ENCODE data around the gene NAXD. TPM values are rescaled to one million over a fixed set of nuclear protein-coding genes. Genes with fewer than 3 reads are reported as not detected.

NAXD gene
- total RNA-seq, 1 donor from 2014 or later, result 21.1 TPM

DNA sequence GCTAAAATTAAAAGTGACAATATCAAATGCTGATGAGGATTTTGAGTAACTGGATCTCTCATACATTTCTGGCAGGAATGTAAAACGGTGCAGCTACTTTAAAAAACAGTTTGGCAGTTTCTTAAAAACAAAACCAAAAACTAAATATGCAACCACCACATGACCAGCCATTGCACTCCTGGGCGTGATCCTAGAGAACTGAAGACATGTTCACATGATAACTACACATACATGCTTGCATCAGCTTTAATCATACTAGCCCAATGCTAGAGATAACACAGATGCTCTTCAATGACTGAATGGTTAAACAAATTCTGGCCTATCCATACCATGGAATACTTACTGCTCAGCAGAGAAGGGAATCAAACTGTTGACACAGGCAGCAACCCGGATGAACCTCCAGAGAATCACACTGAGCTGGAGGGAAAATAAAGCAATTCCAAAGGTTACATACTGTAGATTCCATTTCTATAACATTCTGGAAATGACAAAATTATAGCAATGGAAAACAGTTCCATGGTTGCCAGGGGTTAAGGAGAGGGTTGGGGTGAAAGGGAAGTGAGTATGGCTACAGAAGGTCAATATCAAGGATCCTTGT, 25.5 kb upstream of the NAXD start:
- Histone ChIP-seq H3K4me3 (ENCODE audit: low read depth, low read length) (no peak overlapping the region), H3K36me3 (ENCODE audit: control insufficient read depth, insufficient read depth, low read length) (no peaks in the 10 kb centered on the region), H3K27me3 (ENCODE audit: control insufficient read depth, insufficient read depth, low read length) (no peaks in the 10 kb centered on the region)
- FAIRE-seq (no peak), DNase-seq (ENCODE audit: low read depth) (no peak)
- TF ChIP-seq, protein P1, sequence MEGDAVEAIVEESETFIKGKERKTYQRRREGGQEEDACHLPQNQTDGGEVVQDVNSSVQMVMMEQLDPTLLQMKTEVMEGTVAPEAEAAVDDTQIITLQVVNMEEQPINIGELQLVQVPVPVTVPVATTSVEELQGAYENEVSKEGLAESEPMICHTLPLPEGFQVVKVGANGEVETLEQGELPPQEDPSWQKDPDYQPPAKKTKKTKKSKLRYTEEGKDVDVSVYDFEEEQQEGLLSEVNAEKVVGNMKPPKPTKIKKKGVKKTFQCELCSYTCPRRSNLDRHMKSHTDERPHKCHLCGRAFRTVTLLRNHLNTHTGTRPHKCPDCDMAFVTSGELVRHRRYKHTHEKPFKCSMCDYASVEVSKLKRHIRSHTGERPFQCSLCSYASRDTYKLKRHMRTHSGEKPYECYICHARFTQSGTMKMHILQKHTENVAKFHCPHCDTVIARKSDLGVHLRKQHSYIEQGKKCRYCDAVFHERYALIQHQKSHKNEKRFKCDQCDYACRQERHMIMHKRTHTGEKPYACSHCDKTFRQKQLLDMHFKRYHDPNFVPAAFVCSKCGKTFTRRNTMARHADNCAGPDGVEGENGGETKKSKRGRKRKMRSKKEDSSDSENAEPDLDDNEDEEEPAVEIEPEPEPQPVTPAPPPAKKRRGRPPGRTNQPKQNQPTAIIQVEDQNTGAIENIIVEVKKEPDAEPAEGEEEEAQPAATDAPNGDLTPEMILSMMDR (IDR thresholded peaks at IDR 0.05; ENCODE audit: insufficient read depth, low read length, severe bottlenecking), result no peak

DNA sequence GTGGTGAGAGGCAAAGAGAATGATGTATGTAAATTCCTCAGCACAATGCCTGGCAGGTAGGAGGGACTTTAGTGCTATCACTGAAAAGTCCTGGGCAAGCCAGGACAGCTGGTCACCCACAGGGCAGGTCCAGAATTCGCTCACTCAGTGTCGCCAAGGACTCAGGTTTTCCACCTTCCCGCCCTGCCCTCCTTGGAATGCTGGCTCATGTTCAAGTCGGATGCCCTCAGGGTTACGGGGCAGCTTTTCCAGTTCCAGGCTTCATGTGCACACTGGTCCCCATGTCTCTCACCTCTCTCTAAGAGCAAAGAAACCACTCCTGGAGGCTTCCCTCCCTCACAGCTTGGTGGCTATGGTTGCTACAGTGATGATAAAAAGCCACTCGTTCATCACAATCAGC, 24.8 kb upstream of the NAXD start:
- Histone ChIP-seq H3K4me3 (ENCODE audit: low read depth, low read length) (no peak overlapping the region), H3K36me3 (ENCODE audit: control insufficient read depth, insufficient read depth, low read length) (no peaks in the 10 kb centered on the region), H3K27me3 (ENCODE audit: control insufficient read depth, insufficient read depth, low read length) (no peaks in the 10 kb centered on the region)
- FAIRE-seq (no peak), DNase-seq (ENCODE audit: low read depth) (peak; percentile 78)
- TF ChIP-seq, protein P1 (IDR thresholded peaks at IDR 0.05; ENCODE audit: insufficient read depth, low read length, severe bottlenecking), result no peak

DNA sequence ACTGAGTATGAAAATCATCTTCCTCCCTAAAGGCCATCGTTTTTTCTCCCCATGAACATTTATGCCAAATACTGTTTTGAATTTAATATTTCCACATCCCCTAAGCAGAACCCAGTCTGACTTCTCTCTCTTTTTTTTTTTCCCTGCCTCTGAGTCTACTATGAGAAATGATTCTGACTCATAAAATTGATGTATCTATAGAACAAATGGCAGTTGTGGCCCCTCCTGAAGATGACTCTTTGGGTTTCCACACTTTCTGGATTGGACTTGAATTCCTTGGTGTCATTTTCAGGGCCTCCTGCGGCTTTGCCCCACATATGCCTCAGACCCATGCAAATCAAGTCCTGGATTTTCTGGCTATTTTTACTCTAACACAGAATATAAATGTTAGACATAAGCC, 22.7 kb upstream of the NAXD start:
- DNase-seq (ENCODE audit: low read depth) (peak; percentile 18), FAIRE-seq (no peak)
- no peak overlapping the region for H3K4me3 ChIP-seq (ENCODE audit: low read depth, low read length)
- H3K36me3 ChIP-seq (ENCODE audit: control insufficient read depth, insufficient read depth, low read length), result no peaks in the 10 kb centered on the region
- no peaks in the 10 kb centered on the region for H3K27me3 ChIP-seq (ENCODE audit: control insufficient read depth, insufficient read depth, low read length)
- TF ChIP-seq, protein P1 (IDR thresholded peaks at IDR 0.05; ENCODE audit: insufficient read depth, low read length, severe bottlenecking), result no peak

DNA sequence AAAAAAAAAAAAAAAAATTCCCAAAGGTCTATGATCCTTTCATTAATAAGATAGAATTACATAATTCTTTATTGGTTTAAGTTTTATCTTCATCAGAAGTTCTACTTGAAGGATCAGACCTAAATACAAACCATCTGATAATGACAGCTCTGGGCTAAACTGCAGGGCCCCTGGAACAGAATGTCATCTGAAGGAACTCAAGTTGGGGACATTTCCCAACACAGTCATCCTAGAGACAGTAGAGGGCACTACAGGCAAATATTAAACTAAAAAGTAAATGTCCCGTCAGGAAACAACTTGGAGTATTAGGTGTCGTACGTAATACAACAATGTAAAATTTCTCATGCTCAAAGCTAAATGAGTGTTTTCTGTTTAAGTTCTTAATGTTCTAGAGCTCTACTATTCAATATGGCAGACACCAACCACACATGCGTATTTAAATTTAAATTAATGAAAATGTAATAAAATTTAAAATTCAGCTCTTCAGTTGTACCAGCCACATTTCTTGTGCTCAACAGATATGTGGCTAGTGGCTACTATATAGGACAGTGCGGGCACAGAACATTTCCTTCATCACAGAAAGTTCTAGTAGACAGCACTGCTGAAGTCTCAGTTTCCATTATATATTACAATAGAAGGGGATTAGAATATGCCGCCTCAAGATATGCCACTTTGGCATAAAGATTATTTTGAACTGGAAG, 21.8 kb upstream of the NAXD start:
- H3K4me3 ChIP-seq (ENCODE audit: low read depth, low read length), result no peak overlapping the region
- no peaks in the 10 kb centered on the region for H3K36me3 ChIP-seq (ENCODE audit: control insufficient read depth, insufficient read depth, low read length)
- TF ChIP-seq, protein P1 (IDR thresholded peaks at IDR 0.05; ENCODE audit: insufficient read depth, low read length, severe bottlenecking), result peak; percentile 48
- FAIRE-seq (no peak), DNase-seq (ENCODE audit: low read depth) (peak; percentile 59)
- no peaks in the 10 kb centered on the region for H3K27me3 ChIP-seq (ENCODE audit: control insufficient read depth, insufficient read depth, low read length)

DNA sequence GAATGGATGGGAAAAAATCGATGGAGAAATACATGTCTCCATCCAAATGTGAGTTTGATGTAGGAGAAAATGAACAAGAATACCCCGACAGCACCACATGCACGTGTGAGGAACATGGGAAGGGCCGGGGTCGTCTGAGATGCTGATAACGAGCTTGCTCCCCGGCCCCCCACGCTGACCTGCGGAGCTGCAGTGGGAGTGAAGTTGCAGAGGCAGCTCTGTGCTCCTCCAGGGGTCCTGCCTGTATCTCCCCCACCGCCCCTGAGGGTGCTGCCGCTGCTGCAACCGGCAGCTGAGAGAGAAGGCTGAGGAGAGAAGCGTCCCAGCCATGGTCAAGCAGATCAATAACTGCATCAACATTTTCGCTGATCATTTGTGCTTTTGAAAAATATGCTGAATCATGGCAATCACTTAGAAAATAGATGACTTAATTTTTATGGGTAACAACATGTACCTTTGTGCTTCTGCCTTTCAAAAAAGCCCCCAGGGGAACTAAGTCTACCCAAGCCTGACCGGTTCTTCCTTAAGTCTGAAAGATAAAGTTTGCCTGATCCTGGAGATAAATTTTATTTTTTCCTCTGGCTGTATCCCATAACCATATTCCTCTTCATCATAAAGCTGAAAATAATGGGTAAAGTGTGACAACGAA, 18.2 kb upstream of the NAXD start:
- Histone ChIP-seq H3K36me3 (ENCODE audit: control insufficient read depth, insufficient read depth, low read length) (no peaks in the 10 kb centered on the region), H3K27me3 (ENCODE audit: control insufficient read depth, insufficient read depth, low read length) (no peaks in the 10 kb centered on the region), H3K4me3 (ENCODE audit: low read depth, low read length) (no peak overlapping the region)
- DNase-seq (ENCODE audit: low read depth), result no peak
- FAIRE-seq, result no peak
- TF ChIP-seq, protein P1 (IDR thresholded peaks at IDR 0.05; ENCODE audit: insufficient read depth, low read length, severe bottlenecking), result no peak

Data from bronchial epithelial cell (primary cell).